T-helper 1 cell treated with Interleukin-12 subunit alpha and Interleukin-12 subunit beta and Interleukin-4 antibody, amounts not matched to agents 30 μg/mL and 1 μg/mL, for 36 hours (primary cell): ENCODE measurements around the gene TICRR.

Source experiments
- H3K27ac Mint-ChIP-seq: one replicate; pipeline ENCODE4 v1.8.0; 2021; ENCODE audit warnings: mild to moderate bottlenecking, mixed read lengths
- H3K27me3 Mint-ChIP-seq: one replicate; pipeline ENCODE4 v1.8.0; 2021; ENCODE audit warnings: low read depth, mixed read lengths
- H3K36me3 Mint-ChIP-seq: one replicate; pipeline ENCODE4 v1.8.0; 2021; ENCODE audit warnings: low read depth, mixed read lengths
- H3K4me1 Mint-ChIP-seq: one replicate; pipeline ENCODE4 v1.8.0; 2021; ENCODE audit warnings: low read depth, mixed read lengths
- H3K4me3 Mint-ChIP-seq: one replicate; pipeline ENCODE4 v1.8.0; 2021; ENCODE audit warnings: mild to moderate bottlenecking, moderate library complexity, mixed read lengths
- H3K9me3 Mint-ChIP-seq: one replicate; pipeline ENCODE4 v1.8.0; 2021; ENCODE audit warnings: mixed read lengths

TICRR gene

DNA sequence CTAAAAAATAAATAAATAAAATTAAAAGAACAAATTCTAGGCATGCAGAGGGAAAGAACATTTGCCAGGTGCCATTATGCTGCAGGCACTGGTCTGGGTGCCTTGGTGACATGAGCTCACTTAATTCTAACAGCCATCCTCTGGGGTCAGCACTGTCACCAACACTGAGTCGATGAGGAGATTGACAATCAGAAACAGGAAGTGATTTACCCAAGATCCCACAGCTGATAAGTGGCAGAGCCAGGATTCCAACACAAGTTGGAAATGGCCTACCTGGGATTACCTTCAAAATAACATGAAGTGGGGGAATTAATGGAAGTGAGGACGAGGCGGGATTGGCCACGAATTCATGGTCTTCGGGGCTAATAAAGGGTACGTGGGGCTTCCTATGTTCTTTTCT, 100.3 kb downstream of the TICRR start:
- peaks cover 15% of the 10 kb centered on the region for H3K27me3 Mint-ChIP-seq
- H3K9me3 Mint-ChIP-seq: no peaks in the 10 kb centered on the region
- no peaks in the 10 kb centered on the region for H3K4me1 Mint-ChIP-seq
- H3K4me3 Mint-ChIP-seq: no peak overlapping the region
- no peak overlapping the region for H3K27ac Mint-ChIP-seq
- H3K36me3 Mint-ChIP-seq: no peaks in the 10 kb centered on the region

- Mint-ChIP-seq H3K36me3 (no peaks in the 10 kb centered on the region), H3K4me1 (no peaks in the 10 kb centered on the region), H3K4me3 (no peak overlapping the region), H3K9me3 (no peaks in the 10 kb centered on the region), H3K27me3 (peaks cover 24% of the 10 kb centered on the region), H3K27ac (no peak overlapping the region)
Measured at GRCh38 chr15:89677381-89677780, 102.1 kb downstream of the TICRR start.
